ENCODE data around the gene RPL21.
"Not testable (repeated sequence)": the region's sequence is repeated elsewhere in the genome, so short reads cannot be mapped to it uniquely, and the experiment has no call there.

Gene RPL21

GRCh38 chr13:27251166-27252091 lies at the start of gene RPL21:
RPL21 (plus strand) TSS chr13:27251558; CDS start chr13:27253777, 2,219 bp downstream.
- peak; percentile 96 for DNase-seq (ENCODE audit: low spot score)

- DNase-seq (ENCODE audit: low spot score) = no peak
Observed at GRCh38 chr13:27201661-27202060, 49.7 kb upstream of the RPL21 start.

- DNase-seq (ENCODE audit: low spot score) = no peak
Observed at GRCh38 chr13:27203186-27203585, 48.2 kb upstream of the RPL21 start.

GRCh38 chr13:27203854-27204253 lies 47.5 kb upstream of the RPL21 start:
- DNase-seq (ENCODE audit: low spot score) = peak; percentile 2

GRCh38 chr13:27208514-27208913 lies 42.8 kb upstream of the RPL21 start:
- no peak for DNase-seq (ENCODE audit: low spot score)

- DNase-seq (ENCODE audit: low spot score) = no peak
Observed at GRCh38 chr13:27211271-27211670, 40.1 kb upstream of the RPL21 start.

- no peak for DNase-seq (ENCODE audit: low spot score)
Observed at GRCh38 chr13:27211771-27212364, 39.5 kb upstream of the RPL21 start.

- not testable (repeated sequence) for DNase-seq (ENCODE audit: low spot score)
Observed at GRCh38 chr13:27213386-27213785, 38.0 kb upstream of the RPL21 start.

GRCh38 chr13:27217791-27218190 lies 33.6 kb upstream of the RPL21 start:
- not testable (repeated sequence) for DNase-seq (ENCODE audit: low spot score)

GRCh38 chr13:27218861-27219260 lies 32.5 kb upstream of the RPL21 start:
- DNase-seq (ENCODE audit: low spot score) = not testable (repeated sequence)

GRCh38 chr13:27219611-27220010 lies 31.7 kb upstream of the RPL21 start:
- DNase-seq (ENCODE audit: low spot score) = no peak

GRCh38 chr13:27222100-27222499 lies 29.3 kb upstream of the RPL21 start:
- not testable (repeated sequence) for DNase-seq (ENCODE audit: low spot score)

GRCh38 chr13:27226991-27227390 lies 24.4 kb upstream of the RPL21 start:
- no peak for DNase-seq (ENCODE audit: low spot score)

- DNase-seq (ENCODE audit: low spot score) = no peak
Observed at GRCh38 chr13:27228131-27228530, 23.2 kb upstream of the RPL21 start.

- DNase-seq (ENCODE audit: low spot score) = no peak
Observed at GRCh38 chr13:27229642-27230041, 21.7 kb upstream of the RPL21 start.

- DNase-seq (ENCODE audit: low spot score) = no peak
Observed at GRCh38 chr13:27233964-27234363, 17.4 kb upstream of the RPL21 start.

GRCh38 chr13:27236478-27236877 lies 14.9 kb upstream of the RPL21 start:
- no peak for DNase-seq (ENCODE audit: low spot score)

- DNase-seq (ENCODE audit: low spot score) = no peak
Observed at GRCh38 chr13:27242702-27243101, 8.7 kb upstream of the RPL21 start.

- no peak for DNase-seq (ENCODE audit: low spot score)
Observed at GRCh38 chr13:27245610-27246009, 5.7 kb upstream of the RPL21 start.

GRCh38 chr13:27250833-27251165 lies 559 bp upstream of the RPL21 start:
- DNase-seq (ENCODE audit: low spot score) = no peak

- no peak for DNase-seq (ENCODE audit: low spot score)
Observed at GRCh38 chr13:27252467-27252866, 1.1 kb downstream of the RPL21 start.

GRCh38 chr13:27257233-27257568 lies 5.8 kb downstream of the RPL21 start:
- DNase-seq (ENCODE audit: low spot score) = no peak

GRCh38 chr13:27257648-27258253 lies 6.4 kb downstream of the RPL21 start:
- no peak for DNase-seq (ENCODE audit: low spot score)
